HFF-Myc (cell line): ENCODE data around the gene C2orf49.
"Not testable (repeated sequence)": the region's sequence is repeated elsewhere in the genome, so short reads cannot be mapped to it uniquely, and the experiment has no call there.

Source experiments
- DNase-seq: peaks from one replicate; pipeline ENCODE4 v3.0.0-alpha.2; 2011; ENCODE audit warnings: low read depth; ENCODE audit errors: extremely low read depth
- H3K4me3 ChIP-seq: replicated peaks from 2 replicates; pipeline ENCODE4 v1.5.1; 2011; ENCODE audit warnings: low read depth, mild to moderate bottlenecking, control low read depth, low read length
- TF ChIP-seq, protein P1 (sequence below): IDR thresholded peaks from 2 replicates; pipeline ENCODE4 v1.5.1; 2012; ENCODE audit warnings: mild to moderate bottlenecking, low read depth, low read length, control low read depth; ENCODE audit errors: missing control alignments

C2orf49 gene

DNA sequence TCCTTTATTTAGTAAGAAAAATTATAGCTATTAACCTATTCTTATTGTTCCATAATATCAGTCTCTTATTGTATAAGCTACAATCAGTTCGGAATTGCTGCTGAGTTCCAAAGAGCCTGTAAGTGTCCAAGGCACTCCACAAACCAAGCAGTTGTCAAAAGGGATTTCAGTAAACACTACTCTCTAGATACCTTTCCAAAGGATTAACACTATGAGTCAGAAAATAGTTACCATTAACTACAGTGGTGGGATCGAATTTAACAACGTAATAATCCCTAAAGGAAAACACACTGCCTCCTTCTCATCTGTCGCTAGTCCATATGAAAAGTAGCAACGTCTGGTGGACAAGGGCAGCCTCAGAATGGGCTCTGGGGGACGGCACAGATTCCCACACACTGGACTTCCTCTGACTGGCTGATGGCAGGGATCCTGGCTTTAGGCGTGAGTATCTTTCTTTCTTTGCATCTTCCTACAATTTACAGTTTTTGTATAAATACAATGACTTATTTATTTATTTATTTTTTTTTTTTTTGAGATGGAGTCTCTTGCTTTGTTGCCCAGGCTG is 16.6 kb upstream of the C2orf49 start:
- TF ChIP-seq, protein P1, sequence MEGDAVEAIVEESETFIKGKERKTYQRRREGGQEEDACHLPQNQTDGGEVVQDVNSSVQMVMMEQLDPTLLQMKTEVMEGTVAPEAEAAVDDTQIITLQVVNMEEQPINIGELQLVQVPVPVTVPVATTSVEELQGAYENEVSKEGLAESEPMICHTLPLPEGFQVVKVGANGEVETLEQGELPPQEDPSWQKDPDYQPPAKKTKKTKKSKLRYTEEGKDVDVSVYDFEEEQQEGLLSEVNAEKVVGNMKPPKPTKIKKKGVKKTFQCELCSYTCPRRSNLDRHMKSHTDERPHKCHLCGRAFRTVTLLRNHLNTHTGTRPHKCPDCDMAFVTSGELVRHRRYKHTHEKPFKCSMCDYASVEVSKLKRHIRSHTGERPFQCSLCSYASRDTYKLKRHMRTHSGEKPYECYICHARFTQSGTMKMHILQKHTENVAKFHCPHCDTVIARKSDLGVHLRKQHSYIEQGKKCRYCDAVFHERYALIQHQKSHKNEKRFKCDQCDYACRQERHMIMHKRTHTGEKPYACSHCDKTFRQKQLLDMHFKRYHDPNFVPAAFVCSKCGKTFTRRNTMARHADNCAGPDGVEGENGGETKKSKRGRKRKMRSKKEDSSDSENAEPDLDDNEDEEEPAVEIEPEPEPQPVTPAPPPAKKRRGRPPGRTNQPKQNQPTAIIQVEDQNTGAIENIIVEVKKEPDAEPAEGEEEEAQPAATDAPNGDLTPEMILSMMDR: no peak
- no peak for DNase-seq

DNA sequence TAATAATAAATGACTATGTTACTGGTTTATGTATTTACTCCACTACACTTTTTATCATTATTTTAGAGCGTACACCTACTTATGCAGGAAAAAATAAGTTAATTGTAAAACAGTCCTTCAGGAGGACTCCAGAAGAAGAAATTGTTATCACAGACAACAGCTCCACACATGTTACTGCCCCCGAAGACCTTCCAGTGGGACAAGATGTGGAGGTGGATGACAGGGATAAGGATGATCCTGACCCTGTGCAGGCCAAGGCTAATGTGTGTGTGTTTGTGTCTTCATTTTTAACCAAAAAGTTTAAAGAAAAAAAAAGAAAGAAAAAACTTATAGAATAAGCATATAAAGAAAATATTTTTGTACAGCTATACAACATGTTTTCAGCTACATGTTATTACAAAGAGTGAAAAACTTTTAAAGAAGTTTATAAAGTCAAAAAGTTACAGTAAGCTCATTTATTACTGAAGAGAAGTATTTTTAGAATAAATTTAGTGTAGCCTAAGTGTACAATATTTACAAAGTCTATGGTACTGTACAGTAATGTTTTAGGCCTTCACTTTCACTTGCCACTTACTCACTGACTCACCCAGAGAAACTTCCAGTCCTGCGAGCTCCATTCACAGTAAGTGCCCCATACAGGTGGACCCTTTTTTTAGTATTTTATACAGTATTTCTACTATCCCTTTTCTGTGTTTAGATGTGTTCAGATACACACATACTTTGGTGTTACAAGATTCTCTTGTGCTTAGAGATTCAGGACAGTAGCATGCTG is 15.3 kb upstream of the C2orf49 start:
- no peak for DNase-seq
- no peak overlapping the region for H3K4me3 ChIP-seq
- TF ChIP-seq, protein P1: no peak

More for the DNA sequence above, 16.6 kb upstream of the C2orf49 start:
- no peak overlapping the region for H3K4me3 ChIP-seq

DNA sequence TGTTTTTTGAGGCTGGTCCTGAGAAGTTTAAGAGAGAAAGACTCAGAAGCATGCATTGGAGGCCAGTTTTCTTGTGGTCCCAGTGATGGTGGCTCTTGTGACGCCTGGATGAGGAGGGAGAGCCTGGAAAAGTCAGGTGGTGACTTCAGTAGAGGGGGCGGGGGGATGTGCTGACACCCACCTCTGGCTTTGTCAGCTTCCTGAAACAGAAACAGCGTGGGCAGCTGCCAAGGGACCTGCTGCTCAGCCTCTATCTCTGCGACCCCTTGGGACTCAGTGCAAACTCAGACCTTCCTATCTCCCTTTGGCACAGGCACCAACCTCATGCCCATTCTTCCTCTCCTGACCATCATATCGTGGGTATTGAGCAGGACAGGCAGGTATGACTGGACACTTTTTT is 14.2 kb upstream of the C2orf49 start:
- TF ChIP-seq, protein P1: no peak
- H3K4me3 ChIP-seq: no peak overlapping the region
- no peak for DNase-seq

DNA sequence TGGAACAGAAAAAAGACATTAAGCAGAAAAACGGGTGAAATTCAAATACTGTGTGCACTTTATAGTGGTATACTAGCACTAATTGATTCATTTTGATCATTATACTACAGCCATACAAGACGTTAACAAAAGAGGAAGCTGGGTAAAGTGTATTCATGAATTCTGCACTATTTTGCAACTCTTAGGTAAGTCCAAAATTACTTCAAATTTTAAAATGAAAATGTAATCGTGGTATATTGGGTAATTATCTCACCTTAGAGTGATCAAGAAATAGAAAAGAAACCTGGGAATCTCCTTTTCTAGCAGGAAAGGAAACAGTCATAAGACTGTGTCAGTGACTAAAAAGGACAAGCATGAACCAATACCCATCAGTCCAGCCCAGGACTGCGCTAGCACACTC is 13.2 kb upstream of the C2orf49 start:
- H3K4me3 ChIP-seq: no peak overlapping the region
- TF ChIP-seq, protein P1: no peak
- no peak for DNase-seq

DNA sequence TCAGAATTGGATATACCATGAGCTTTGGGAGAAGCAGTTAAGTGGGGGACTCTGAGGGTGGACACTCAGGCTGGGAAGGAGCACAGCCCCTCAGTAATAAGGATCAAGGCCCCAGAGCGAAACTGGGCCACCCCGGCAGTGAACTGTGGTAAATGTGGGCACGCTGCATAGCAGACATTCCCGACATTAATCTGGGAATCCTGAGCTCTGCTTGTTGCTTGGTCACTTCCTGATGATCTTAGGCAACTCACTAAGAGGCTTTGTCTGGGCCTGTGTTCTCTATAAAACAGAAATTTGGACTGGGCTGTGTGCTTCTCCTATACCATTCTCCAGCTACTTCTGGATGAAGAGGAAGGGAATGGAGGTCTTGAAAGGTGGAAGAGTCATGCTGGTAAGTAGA is 12.6 kb upstream of the C2orf49 start:
- TF ChIP-seq, protein P1: no peak
- no peak for DNase-seq
- H3K4me3 ChIP-seq: no peak overlapping the region

DNA sequence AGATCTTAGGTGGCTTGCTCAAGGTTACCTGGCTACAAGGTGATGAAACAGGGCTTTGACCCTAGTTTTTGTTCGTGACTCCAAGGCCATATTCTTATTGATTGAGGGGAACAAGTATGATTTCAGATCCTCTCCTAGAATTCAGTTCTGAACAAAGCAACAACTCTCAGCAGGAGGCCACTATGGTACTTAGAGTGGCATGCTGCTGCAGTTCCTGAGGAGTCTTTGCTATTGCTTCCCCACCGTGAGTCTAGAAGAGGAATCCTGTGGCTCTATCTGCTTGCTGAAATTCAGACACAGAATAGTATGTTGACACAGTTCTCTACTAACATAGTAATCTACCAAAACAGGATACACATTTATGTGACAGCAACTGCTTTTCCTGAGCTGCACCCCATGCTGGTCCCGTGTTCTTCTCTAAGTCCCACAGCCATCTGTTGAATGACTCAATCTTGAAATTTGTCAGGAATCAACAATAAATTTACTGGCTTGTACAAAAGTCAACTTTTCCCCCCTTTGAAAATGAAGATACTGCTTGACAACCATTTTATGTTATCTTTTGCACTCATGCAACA is 11.9 kb upstream of the C2orf49 start:
- TF ChIP-seq, protein P1: no peak
- no peak for DNase-seq
- H3K4me3 ChIP-seq: no peak overlapping the region

DNA sequence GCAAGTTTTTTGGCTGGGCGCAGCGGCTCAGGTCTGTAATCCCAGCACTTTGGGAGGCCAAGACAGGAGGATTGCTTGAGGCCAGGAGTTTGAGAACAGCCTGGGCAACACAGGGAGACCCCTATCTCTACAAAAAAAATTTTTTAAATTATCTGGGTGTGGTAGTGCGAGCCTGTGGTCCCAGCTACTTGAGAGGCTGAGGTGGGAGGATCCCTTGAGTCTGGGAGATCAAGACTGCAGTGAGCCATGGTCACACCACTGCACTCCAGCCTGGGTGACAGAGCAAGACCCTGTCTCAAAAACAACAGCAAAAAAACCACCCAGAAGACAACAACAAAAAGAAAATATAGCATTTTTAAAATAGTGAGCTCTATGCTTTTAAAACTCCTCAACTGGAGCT is 10.1 kb upstream of the C2orf49 start:
- DNase-seq, H3K4me3 ChIP-seq: not testable (repeated sequence)
